Esophagus squamous epithelium (tissue), 4 donors: Measurements from ENCODE around the gene PDE4C.

ENCODE experiments used
- POLR2A ChIP-seq, 4 donors: fragments of 450-650 bp; IDR thresholded peaks; one replicate each; pipeline ENCODE4 v1.6.1; 2017; ENCODE audit warnings: antibody characterized with exemption in 4 of 4, mild to moderate bottlenecking in 4 of 4, moderate library complexity in 3 of 4
- TF ChIP-seq, protein P1 (sequence below), 6 experiments: fragments of 450-650 bp in 4 of 6; fragments of 200-600 bp in 2 of 6; sonication (generic) in 2 of 6; IDR thresholded peaks; one replicate each; pipeline ENCODE4 v1.5.1; 2016 to 2019; ENCODE audit warnings: antibody characterized with exemption in 6 of 6, mild to moderate bottlenecking in 4 of 6, moderate library complexity in 4 of 6

DNA sequence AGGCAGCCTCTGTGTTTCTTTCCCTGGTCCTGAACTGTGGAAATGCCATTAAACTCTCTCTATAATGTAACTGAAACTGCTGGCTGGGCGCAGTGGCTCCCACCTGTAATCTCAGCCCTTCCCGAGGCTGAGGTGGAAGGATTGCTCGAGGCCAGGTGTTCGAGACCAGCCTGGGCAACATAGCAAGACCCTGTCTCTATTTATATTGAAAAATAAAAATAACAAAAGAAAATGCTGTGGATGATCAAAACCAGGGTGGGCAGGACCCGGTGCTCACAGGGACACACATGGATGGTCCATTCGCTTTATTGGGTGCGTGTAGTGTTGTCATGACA, 29.8 kb downstream of the PDE4C start:
- TF ChIP-seq, protein P1, sequence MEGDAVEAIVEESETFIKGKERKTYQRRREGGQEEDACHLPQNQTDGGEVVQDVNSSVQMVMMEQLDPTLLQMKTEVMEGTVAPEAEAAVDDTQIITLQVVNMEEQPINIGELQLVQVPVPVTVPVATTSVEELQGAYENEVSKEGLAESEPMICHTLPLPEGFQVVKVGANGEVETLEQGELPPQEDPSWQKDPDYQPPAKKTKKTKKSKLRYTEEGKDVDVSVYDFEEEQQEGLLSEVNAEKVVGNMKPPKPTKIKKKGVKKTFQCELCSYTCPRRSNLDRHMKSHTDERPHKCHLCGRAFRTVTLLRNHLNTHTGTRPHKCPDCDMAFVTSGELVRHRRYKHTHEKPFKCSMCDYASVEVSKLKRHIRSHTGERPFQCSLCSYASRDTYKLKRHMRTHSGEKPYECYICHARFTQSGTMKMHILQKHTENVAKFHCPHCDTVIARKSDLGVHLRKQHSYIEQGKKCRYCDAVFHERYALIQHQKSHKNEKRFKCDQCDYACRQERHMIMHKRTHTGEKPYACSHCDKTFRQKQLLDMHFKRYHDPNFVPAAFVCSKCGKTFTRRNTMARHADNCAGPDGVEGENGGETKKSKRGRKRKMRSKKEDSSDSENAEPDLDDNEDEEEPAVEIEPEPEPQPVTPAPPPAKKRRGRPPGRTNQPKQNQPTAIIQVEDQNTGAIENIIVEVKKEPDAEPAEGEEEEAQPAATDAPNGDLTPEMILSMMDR (IDR thresholded peaks at IDR 0.05) = no peak
- TF ChIP-seq POLR2A (IDR thresholded peaks at IDR 0.05) = no peak
